ENCODE results near the gene SDHB. TPM values are rescaled to one million over a fixed set of nuclear protein-coding genes. Genes with fewer than 3 reads are reported as not detected.

SDHB gene
- total RNA-seq, 6 experiments from 2014 or later = 139 to 244 (median 178) TPM

DNA sequence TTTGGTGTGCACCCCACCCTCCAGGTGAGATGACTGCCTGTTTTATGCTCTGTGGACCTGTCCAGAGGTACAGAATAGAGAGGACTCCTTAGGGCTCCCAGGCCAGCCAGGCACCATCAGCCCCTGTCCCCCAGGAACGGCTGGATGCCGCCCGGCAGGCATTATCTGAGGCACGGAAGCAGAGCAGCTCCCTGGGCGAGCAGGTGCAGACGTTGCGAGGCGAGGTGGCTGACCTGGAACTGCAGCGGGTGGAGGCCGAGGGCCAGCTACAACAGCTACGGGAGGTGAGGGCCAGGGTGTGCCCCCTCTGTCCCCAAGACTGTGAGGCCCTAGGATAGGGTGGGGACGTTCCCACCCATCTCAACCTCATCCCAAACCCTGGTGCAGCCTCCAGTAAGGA lies 84.2 kb downstream of the SDHB start:
- WGBS (ENCODE audit: insufficient coverage, low coverage, low lambda C conversion rate, missing lambda C conversion rate) = no CpG with 5 or more reads among the region's 12 CpGs
- Histone ChIP-seq H3K36me3 (no peaks in the 10 kb centered on the region), H3K4me3 (no peak overlapping the region), H3K4me1 (no peaks in the 10 kb centered on the region), H3K27me3 (no peaks in the 10 kb centered on the region), H3K9me3 (no peaks in the 10 kb centered on the region), H3K27ac (no peak overlapping the region)
- intact Hi-C loops (cut with DNase I) = loop anchor here (10.0 kb wide), 2 partner anchors 45 to 65 kb away; partner anchors contain the start of gene ATP13A2 (in 1 of the 2)
- TF ChIP-seq POLR2A (IDR thresholded peaks at IDR 0.05) = no peak
- no peak for TF ChIP-seq CTCF (IDR thresholded peaks at IDR 0.05)
- DNase-seq (no peak), ATAC-seq (no peak)

- intact Hi-C loops (cut with DNase I) = loop anchor here (10.0 kb wide), 2 partner anchors 46 to 66 kb away; partner anchors contain the start of gene ATP13A2 (in 1 of the 2)
- H3K27me3 ChIP-seq = no peaks in the 10 kb centered on the region
- H3K4me1 ChIP-seq = no peaks in the 10 kb centered on the region
- ATAC-seq (no peak), DNase-seq (no peak)
- H3K9me3 ChIP-seq = no peaks in the 10 kb centered on the region
- H3K27ac ChIP-seq = no peak overlapping the region
- TF ChIP-seq POLR2A (IDR thresholded peaks at IDR 0.05) = no peak
- no peak for TF ChIP-seq CTCF (IDR thresholded peaks at IDR 0.05)
- H3K36me3 ChIP-seq = no peaks in the 10 kb centered on the region
- H3K4me3 ChIP-seq = no peak overlapping the region
- WGBS (ENCODE audit: insufficient coverage, low coverage, low lambda C conversion rate, missing lambda C conversion rate) = 97% methylated on average over 5 of the region's 14 CpGs
These were observed 84.7 kb downstream of the SDHB start for GRCh38 chr1:16969057-16969611.

Other genes with a start within 250 kb of the SDHB start
- 1,000 to 10,000 TPM in 3 of 6 experiments, 100 to 1,000 TPM in 1, under 1 TPM in 2; under 0.01 to 3,377 (median 977) TPM for gene RNU1-2, start 158.1 kb downstream of the SDHB start, total RNA-seq
- 10 to 100 TPM in 3 of 6 experiments, 1 to 10 TPM in 3; 6.5 to 12.7 (median 9.4) TPM for gene CROCC, start 132.1 kb downstream of the SDHB start, total RNA-seq
- gene MFAP2, start 73.4 kb downstream of the SDHB start, total RNA-seq = 1 to 10 TPM in 2 of 6 experiments, under 1 TPM in 1, not detected in 3; 0.35 to 1.3 (median 1.2) TPM
- 10 to 100 TPM in 3 of 6 experiments, 1 to 10 TPM in 3; 5.0 to 12.5 (median 9.2) TPM for gene ATP13A2, start 42.1 kb downstream of the SDHB start, total RNA-seq
- gene PADI2, start 65.4 kb upstream of the SDHB start, total RNA-seq = 1 to 10 TPM in 1 of 6 experiments, under 1 TPM in 5; 0.20 to 1.4 (median 0.78) TPM
- 1 to 10 TPM in 2 of 6 experiments, under 1 TPM in 2, not detected in 2; 0.44 to 1.4 (median 0.92) TPM for gene PADI1, start 151.1 kb upstream of the SDHB start, total RNA-seq
- not detected for gene PADI3, start 195.1 kb upstream of the SDHB start, total RNA-seq

All from right lobe of liver (tissue), 6 donors.